Measurements from ENCODE around the gene EPPIN. TPM values are rescaled to one million over a fixed set of nuclear protein-coding genes. Genes with fewer than 3 reads are reported as not detected.
A peak's percentile ranks its signal among the peaks of the same experiment; 100 is the strongest.

EPPIN gene
- not detected for total RNA-seq

GRCh38 chr20:45547206-45547770 lies at the start of gene EPPIN:
Gene EPPIN, minus strand, starts transcription at chr20:45547401. Its CDS starts 44 bp downstream, at chr20:45547357.
- H3K36me3 ChIP-seq (replicated peaks in 1 of 2; ENCODE audit: insufficient read depth in 1 of 2, low read depth in 2 of 2): no peaks in the 10 kb centered on the region
- H3K27me3 ChIP-seq: no peaks in the 10 kb centered on the region
- ATAC-seq: no peak
- H3K9me3 ChIP-seq: no peaks in the 10 kb centered on the region
- H3K4me3 ChIP-seq: no peak within 1 kb of the TSS
- no peak within 1 kb of the TSS for H3K27ac ChIP-seq
- H3K4me1 ChIP-seq: no peaks in the 10 kb centered on the region
- TF ChIP-seq CTCF (IDR thresholded peaks at IDR 0.05) (no peak), POLR2A (IDR thresholded peaks at IDR 0.05) (no peak)
- 78 to 80% methylated on average over 6 of the region's 6 CpGs for WGBS, 2 donors
- intact Hi-C loops (cut with DNase I): no loop called here
- no peak for DNase-seq

GRCh38 chr20:45595235-45595634 lies 48.0 kb upstream of the EPPIN start:
- H3K9me3 ChIP-seq: no peaks in the 10 kb centered on the region
- H3K36me3 ChIP-seq (replicated peaks in 1 of 2; ENCODE audit: insufficient read depth in 1 of 2, low read depth in 2 of 2): no peaks in the 10 kb centered on the region
- no peak overlapping the region for H3K4me3 ChIP-seq
- no peak for ATAC-seq
- H3K4me1 ChIP-seq: no peaks in the 10 kb centered on the region
- TF ChIP-seq CTCF (IDR thresholded peaks at IDR 0.05) (no peak), POLR2A (IDR thresholded peaks at IDR 0.05) (no peak)
- no peak overlapping the region for H3K27ac ChIP-seq
- peak in 1 of 4 donors; percentile 5 for DNase-seq
- 27 to 29% methylated on average over 1 of the region's 1 CpG for WGBS, 2 donors
- intact Hi-C loops (cut with DNase I): no loop called here
- H3K27me3 ChIP-seq: no peaks in the 10 kb centered on the region

GRCh38 chr20:45593498-45593897 lies 46.3 kb upstream of the EPPIN start:
- no peak for ATAC-seq
- no peak overlapping the region for H3K27ac ChIP-seq
- WGBS, 2 donors: 41 to 45% methylated on average over 1 of the region's 1 CpG

GRCh38 chr20:45592574-45593189 lies 45.5 kb upstream of the EPPIN start:
- intact Hi-C loops (cut with DNase I): no loop called here
- no peaks in the 10 kb centered on the region for H3K27me3 ChIP-seq
- H3K4me1 ChIP-seq: no peaks in the 10 kb centered on the region
- WGBS, 2 donors: 46 to 49% methylated on average over 5 of the region's 5 CpGs
- no peak overlapping the region for H3K4me3 ChIP-seq
- TF ChIP-seq CTCF (IDR thresholded peaks at IDR 0.05): peak in 6 of 7 experiments; percentile 8 to 67 (median 40)
- TF ChIP-seq POLR2A (IDR thresholded peaks at IDR 0.05): no peak
- no peaks in the 10 kb centered on the region for H3K36me3 ChIP-seq (replicated peaks in 1 of 2; ENCODE audit: insufficient read depth in 1 of 2, low read depth in 2 of 2)
- no peak for ATAC-seq
- no peak overlapping the region for H3K27ac ChIP-seq
- no peaks in the 10 kb centered on the region for H3K9me3 ChIP-seq
- DNase-seq: peak in 2 of 4 donors; percentile 7 to 17

More at GRCh38 chr20:45593498-45593897, 46.3 kb upstream of the EPPIN start:
- intact Hi-C loops (cut with DNase I): no loop called here
- DNase-seq: no peak
- Histone ChIP-seq H3K27me3 (no peaks in the 10 kb centered on the region), H3K36me3 (replicated peaks in 1 of 2; ENCODE audit: insufficient read depth in 1 of 2, low read depth in 2 of 2) (no peaks in the 10 kb centered on the region), H3K4me3 (no peak overlapping the region), H3K9me3 (no peaks in the 10 kb centered on the region), H3K4me1 (no peaks in the 10 kb centered on the region)
- TF ChIP-seq CTCF (IDR thresholded peaks at IDR 0.05): no peak
- TF ChIP-seq POLR2A (IDR thresholded peaks at IDR 0.05): no peak

- WGBS, 2 donors: 0 to 8% methylated on average over 1 of the region's 1 CpG
- intact Hi-C loops (cut with DNase I): no loop called here
Measured at GRCh38 chr20:45589725-45590124, 42.5 kb upstream of the EPPIN start.

More at GRCh38 chr20:45589725-45590124, 42.5 kb upstream of the EPPIN start:
- no peak for DNase-seq
- TF ChIP-seq CTCF (IDR thresholded peaks at IDR 0.05) (no peak), POLR2A (IDR thresholded peaks at IDR 0.05) (no peak)
- no peak for ATAC-seq
- Histone ChIP-seq H3K27ac (no peak overlapping the region), H3K9me3 (no peaks in the 10 kb centered on the region), H3K4me3 (no peak overlapping the region), H3K4me1 (no peaks in the 10 kb centered on the region), H3K36me3 (replicated peaks in 1 of 2; ENCODE audit: insufficient read depth in 1 of 2, low read depth in 2 of 2) (no peaks in the 10 kb centered on the region), H3K27me3 (no peaks in the 10 kb centered on the region)
